Kidney glomerular epithelial cell (primary cell): ENCODE data around the gene UBE2QL1.

ENCODE experiments used
- DNase-seq: peaks from one replicate; lab custom pipeline; 2025; lab: John Stamatoyannopoulos, UW

UBE2QL1 gene

GRCh38 chr5:6527749-6528455 lies 79.2 kb downstream of the UBE2QL1 start:
- no peak for DNase-seq

GRCh38 chr5:6535594-6535993 lies 86.9 kb downstream of the UBE2QL1 start:
- DNase-seq = no peak

GRCh38 chr5:6539060-6539459 lies 90.4 kb downstream of the UBE2QL1 start:
- DNase-seq = no peak

- no peak for DNase-seq
These were observed 91.6 kb downstream of the UBE2QL1 start for GRCh38 chr5:6540111-6540827.

GRCh38 chr5:6541256-6542013 lies 92.8 kb downstream of the UBE2QL1 start:
- DNase-seq = no peak

- no peak for DNase-seq
These were observed 94.0 kb downstream of the UBE2QL1 start for GRCh38 chr5:6542421-6543345.

- no peak for DNase-seq
These were observed 94.7 kb downstream of the UBE2QL1 start for GRCh38 chr5:6543346-6543730.

- no peak for DNase-seq
These were observed 95.3 kb downstream of the UBE2QL1 start for GRCh38 chr5:6543830-6544560.
